Measurements from ENCODE around the gene PRSS3.

GRCh38 chr9:33787839-33788238, 7.5 kb upstream of the PRSS3 start:
- no peak for TF ChIP-seq CTCF (conservative IDR thresholded peaks at IDR 0.05 in 1 of 2, IDR thresholded peaks at IDR 0.05 in 1 of 2; ENCODE audit: extremely low read depth in 1 of 2, insufficient read depth in 1 of 2, low read depth in 1 of 2, low read length in 2 of 2)
- no peak for TF ChIP-seq EZH2 (IDR thresholded peaks at IDR 0.05; ENCODE audit: borderline replicate concordance, low read length)

All from mammary epithelial cell (primary cell).